HG03196 (cell line): ENCODE measurements around the gene TADA3.

Experiments used
- ATAC-seq: cut with Tn5 transposase; IDR thresholded peaks from one replicate; pipeline ENCODE4 v1.9.1; 2021; ENCODE audit not compliant: unreplicated experiment

The TADA3 gene

GRCh38 chr3:9809615-9810432, 17.6 kb upstream of the TADA3 start, which contains the start of gene TTLL3:
TTLL3 (plus strand) TSS chr3:9810262; CDS start chr3:9810662, 400 bp downstream.
- ATAC-seq: peak; percentile 39

- ATAC-seq: no peak
Observed at GRCh38 chr3:9809239-9809614, 17.0 kb upstream of the TADA3 start.

DNA sequence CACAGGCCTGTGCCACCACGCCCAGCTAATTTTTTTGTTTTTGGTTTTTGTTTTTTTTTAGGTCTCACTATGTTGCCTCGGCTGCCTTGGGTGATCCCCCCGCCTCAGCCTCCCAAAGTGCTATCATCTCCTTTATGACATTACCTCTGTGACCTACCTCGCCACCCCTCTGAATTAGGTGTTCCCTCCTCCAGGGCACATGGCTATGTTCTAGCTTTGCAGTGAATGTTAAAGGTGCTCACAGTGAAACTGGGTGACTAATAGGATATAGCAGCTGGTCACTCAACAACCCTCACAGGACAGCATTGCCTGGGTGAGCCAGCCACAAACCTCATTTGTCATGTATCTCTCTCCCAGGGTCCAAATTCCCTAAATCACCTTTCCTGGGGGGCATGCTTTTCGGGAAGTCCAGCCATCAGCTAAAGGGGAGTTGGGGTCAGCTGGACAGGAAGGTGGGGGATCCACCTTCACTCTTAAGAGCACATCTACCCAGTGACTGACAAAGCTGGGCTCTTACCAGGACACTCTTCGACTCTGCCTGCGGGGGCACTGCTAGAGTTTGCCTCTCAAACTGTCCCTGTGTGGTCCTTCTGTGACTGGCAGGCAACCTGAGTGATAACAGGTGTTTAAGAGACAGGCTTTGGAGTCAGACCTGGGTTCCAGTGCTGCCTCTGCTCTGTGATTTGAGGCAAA, 16.2 kb upstream of the TADA3 start:
- ATAC-seq: peak; percentile 35

- ATAC-seq: no peak
Observed at GRCh38 chr3:9807981-9808344, 15.7 kb upstream of the TADA3 start.

DNA sequence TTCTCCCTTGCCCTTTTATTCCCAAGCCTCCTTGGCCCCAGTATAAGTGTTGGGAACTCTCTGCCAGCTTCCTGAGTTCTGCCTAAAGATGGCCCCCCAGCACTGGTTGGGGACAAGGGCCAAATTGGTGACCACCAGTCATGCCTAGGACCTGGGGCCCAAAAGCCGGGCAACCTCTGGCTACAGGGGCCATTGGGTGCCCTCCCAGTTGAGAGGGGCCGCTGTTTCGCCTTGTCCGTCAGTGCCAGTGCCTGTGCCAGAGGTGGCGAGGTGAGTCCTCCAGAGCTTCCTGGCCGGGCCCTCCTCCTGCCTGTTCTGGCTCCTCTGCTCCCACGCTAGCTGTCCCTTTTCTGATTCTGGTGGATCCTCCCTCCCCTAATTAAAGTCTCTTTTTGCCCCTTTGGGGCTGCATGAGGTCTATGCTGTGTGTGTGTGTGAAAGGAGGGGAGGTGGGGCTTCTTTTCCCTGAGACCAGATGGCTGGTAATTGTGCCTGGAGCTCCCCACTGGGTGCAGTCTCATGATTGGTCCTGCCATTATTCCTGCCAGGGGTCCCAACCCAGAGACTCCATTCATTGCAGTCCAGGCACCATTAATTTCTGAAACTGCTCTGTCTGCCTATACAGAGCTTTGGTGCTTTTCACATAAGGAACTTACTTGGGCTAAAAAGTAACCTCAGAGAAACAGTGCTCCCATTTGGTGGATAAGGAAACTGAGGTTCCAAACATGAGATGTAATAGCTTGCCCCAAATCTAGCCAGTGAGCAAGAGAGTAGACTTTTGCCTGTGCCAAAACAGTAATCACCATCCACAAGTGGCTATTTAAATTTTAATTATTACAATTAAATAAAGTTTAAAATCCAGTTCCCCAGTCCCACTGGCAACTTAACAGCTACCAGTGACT, 14.7 kb upstream of the TADA3 start:
- no peak for ATAC-seq

- ATAC-seq: no peak
Observed at GRCh38 chr3:9806137-9806536, 13.9 kb upstream of the TADA3 start.

GRCh38 chr3:9804996-9805395, 12.7 kb upstream of the TADA3 start:
- no peak for ATAC-seq

DNA sequence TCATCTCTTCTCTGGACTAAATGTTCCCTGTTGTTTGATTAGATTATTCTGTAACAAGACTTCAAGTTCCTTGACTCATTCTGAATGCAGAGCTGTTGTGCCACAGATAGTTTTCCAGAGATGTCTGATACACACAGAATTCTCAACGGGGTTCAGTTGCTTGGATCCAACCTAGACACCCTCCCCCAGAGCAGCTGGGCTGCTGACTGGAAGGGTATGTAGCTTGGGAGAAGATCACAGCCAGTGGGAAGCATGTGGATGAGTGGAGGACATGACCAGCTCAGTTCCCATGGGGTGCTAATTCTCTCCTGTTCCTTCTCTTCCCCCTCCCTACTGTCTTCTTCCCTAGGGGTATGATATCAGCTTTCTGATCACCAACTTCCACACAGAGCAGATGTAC, 11.2 kb upstream of the TADA3 start:
- ATAC-seq: no peak

- no peak for ATAC-seq
Observed at GRCh38 chr3:9800529-9800928, 8.3 kb upstream of the TADA3 start.

GRCh38 chr3:9797196-9797945, 5.1 kb upstream of the TADA3 start:
- ATAC-seq: no peak

- no peak for ATAC-seq
Observed at GRCh38 chr3:9795207-9795606, 2.9 kb upstream of the TADA3 start.

DNA sequence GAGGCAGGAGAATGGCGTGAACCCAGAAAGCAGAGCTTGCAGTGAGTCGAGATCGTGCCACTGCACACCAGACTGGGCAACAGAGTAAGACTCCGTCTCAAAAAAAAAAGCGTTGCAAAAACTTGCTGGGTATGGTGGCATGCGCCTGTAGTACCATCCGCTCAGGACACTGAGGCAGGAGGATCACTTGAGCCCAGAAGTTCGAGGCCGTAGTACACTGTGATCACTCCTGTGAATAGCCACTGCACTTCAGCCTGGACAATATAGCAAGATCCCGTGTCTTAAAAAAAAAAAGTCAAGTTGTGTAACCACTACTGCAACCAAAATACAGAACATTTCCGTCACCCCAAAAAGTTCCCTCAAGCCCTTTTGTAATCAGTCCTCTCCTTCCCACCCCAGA, 2.1 kb upstream of the TADA3 start:
- ATAC-seq: no peak

- no peak for ATAC-seq
Observed at GRCh38 chr3:9793161-9793781, 998 bp upstream of the TADA3 start.

- ATAC-seq: no peak
Observed at GRCh38 chr3:9791790-9792404, 376 bp downstream of the TADA3 start.

GRCh38 chr3:9791127-9791526, 1.1 kb downstream of the TADA3 start:
- no peak for ATAC-seq

DNA sequence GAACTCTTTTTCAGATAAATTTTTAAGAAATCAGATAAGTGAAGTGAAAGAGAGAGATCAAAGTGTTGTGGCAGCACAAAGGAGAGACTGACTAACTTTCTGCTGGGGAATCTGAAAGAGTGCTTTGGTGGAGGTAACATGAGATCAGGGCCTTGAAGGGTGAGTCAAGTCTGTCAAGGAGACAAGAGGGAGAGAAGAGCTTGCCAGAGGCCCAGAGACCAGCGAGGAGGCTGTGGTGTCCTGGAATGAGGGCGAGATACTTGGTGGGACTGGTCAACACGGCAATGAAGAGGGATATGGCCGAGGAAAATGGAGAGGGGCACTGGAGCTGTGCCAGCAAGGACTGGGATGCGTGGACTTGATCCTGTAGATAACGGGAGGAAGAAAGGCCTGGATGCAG, 4.6 kb downstream of the TADA3 start:
- no peak for ATAC-seq

GRCh38 chr3:9786825-9787669, 5.2 kb downstream of the TADA3 start:
- no peak for ATAC-seq

- ATAC-seq: no peak
Observed at GRCh38 chr3:9786209-9786739, 6.0 kb downstream of the TADA3 start.

DNA sequence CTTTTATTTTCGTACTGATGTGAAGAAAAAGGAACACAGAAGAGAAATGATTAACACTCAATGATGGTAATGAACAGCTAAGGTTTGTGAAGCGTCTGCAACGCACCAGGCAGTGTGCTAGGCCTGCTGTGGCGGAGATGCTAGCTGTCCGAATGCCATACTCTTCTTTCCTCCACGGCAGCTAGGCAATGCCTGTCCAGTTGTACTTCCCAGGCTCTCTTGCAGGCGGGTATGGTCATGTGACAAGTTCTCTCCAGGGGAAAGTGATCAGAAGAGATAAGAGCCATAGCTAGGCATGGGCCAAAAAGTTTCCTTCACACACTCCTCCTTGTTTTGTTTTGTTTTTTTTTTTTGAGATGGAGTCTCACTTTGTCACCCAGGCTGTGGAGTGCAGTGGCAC, 6.7 kb downstream of the TADA3 start:
- no peak for ATAC-seq
